Activated CD4-positive, alpha-beta T cell treated with anti-CD3 and anti-CD28 coated beads for 1 hour (primary cell): ENCODE data around the gene CYP1A2.
"Not testable (repeated sequence)": the region's sequence is repeated elsewhere in the genome, so short reads cannot be mapped to it uniquely, and the experiment has no call there.

Experiments
- DNase-seq: peaks from one replicate; pipeline ENCODE4 v3.0.0-alpha.2; 2020

Gene CYP1A2

GRCh38 chr15:74748322-74748946 lies at the start of gene CYP1A2:
Gene CYP1A2 (plus strand): TSS chr15:74748845. CDS start chr15:74749739, 894 bp downstream.
- no peak for DNase-seq

DNA sequence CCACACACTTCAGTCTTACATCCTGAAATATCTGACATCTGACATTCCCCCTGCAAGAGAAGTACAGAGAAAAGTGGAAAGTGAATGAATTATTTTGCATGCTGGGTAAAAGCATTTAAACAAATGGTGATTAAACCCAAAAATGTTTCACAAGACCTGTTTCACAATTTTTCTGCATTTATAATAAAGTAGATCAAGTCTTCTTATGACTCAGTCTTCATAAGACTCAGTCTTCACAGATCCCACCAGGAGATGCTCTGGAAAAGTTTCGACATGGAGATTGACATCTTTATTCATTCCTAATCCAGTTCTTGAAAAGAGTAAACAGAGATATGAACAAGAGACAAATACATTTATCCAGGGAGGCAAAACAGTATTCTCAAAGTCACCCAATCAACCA lies 39.6 kb upstream of the CYP1A2 start:
- no peak for DNase-seq

DNA sequence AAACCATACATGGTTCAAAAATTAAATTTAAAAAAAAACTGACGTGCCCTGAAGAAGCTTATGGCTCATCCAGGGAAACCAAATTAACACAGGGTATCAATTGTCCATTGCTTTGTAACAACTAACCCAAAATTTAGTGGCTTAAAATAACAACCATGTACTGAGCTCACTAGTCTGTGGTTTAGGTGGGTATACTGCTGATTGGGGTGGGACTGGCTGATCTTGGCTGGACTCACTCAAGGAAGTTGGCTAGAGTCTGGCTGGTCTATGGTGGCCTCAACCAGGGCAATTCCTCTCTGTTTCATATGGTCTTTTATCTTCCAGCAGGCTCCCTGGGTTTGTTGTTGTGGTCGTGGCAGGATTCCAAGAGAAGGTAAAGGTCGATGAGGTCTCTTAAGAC lies 38.8 kb upstream of the CYP1A2 start:
- DNase-seq: no peak

GRCh38 chr15:74710319-74711094 lies 38.1 kb upstream of the CYP1A2 start:
- DNase-seq: no peak

DNA sequence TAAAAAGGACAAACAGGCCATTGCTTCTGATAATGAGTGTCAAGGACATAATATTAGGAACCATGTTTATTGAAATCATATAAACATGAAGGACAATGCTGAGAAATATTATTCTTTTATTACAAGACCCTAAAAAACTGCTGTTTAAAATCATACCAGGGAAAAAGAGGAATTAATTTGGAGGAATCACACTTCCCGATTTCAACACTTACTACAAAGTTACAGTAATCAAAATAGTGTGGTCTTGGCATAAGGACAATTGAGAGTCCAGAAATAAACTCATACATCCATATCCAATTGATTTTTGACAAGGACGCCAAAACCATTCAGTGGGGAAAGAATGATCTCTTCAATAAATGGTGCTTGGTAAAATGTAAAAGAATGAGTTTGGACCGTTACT lies 36.3 kb upstream of the CYP1A2 start:
- DNase-seq: no peak

GRCh38 chr15:74716651-74717050 lies 32.0 kb upstream of the CYP1A2 start:
- DNase-seq: no peak

- no peak for DNase-seq
These were observed 26.1 kb upstream of the CYP1A2 start for GRCh38 chr15:74722591-74722990.

DNA sequence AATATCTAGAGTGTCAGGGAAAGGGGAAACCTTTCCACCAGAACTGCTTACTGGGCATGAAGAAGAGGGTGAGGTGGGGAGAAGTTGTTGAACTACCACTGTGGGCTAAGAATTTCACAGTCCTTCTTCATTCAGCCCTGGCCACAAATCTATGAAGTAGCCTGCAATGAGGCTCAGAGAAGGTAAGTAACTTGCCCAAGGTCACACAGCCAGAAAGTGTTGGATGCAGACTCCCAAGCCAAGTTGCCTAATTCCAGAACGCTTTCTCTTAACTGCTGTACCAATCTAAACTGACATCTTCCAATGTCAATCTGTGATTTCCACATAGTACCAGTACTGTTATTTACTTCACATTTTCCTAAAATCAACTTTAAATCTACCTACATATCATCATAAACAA lies 25.5 kb upstream of the CYP1A2 start:
- no peak for DNase-seq

GRCh38 chr15:74723754-74724334 lies 24.8 kb upstream of the CYP1A2 start:
- DNase-seq: no peak

GRCh38 chr15:74724570-74725224 lies 23.9 kb upstream of the CYP1A2 start:
- no peak for DNase-seq

GRCh38 chr15:74725225-74725774 lies 23.3 kb upstream of the CYP1A2 start, which contains the start of gene CYP1A1:
Gene CYP1A1 (minus strand): TSS chr15:74725528. CDS start chr15:74723097, 2,431 bp downstream.
- no peak for DNase-seq

DNA sequence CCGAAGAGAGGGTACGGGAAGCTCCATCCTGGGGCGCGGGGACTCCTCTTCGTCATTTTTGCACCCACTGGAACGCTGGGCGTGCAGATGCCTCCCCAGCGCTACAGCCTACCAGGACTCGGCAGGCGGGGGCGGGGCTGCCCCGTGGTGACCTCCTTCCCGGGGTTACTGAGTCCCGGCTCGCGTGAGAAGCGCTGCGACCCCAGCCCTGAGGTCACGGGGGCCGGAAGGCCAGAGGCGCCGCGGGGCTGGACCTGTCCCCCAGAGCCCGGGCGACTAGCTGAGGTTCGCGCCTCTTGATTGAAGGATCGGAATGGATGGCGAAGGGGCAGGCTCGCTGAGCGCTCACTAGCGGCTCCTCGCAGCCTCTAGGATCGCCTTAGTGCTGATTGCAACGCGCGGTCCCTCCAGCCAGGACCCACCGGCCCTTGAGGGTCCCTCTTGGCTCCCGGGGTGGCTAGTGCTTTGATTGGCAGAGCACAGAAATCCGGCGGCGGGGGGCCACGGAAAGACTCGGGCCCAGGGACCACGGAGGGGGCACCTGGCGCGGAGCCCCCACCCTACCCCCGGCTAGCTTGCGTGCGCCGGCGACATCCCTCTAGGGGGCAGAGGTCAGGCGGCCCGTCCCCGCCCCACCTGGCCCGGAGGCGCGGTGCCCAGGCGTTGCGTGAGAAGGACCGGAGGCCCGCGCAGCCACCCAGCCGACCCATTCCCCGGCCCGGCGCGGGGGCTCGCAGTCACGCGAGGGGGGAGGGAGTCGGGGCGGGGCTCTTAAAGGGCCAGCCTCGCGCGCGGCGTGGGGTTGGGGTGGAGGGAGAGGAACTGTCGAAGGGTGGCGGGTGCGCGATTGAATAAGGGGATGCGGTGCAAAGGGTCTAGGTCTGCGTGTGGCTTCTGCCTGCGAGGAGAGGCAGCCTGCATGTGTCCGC lies 22.5 kb upstream of the CYP1A2 start:
- peak; percentile 22 for DNase-seq

GRCh38 chr15:74726774-74727164 lies 21.9 kb upstream of the CYP1A2 start:
- DNase-seq: no peak

DNA sequence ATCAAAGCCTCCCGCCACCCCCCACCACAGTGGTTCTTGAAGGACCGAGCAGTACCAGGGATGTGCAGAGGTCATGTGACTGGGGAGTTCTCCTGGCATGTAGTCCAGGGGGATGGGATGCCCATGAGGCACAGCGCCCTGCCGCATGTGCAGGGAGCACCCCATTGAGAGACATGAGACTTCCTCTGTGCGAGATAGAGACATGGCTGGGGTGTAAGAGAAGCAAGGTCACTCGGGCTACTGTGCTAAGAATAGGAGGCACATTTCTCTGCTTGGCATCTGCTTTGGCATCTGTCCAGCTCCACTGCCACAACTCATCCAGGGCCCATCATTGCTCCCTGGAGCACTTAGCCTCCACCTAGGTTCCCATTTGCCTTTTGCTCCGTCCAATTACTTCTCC lies 20.9 kb upstream of the CYP1A2 start:
- DNase-seq: no peak

DNA sequence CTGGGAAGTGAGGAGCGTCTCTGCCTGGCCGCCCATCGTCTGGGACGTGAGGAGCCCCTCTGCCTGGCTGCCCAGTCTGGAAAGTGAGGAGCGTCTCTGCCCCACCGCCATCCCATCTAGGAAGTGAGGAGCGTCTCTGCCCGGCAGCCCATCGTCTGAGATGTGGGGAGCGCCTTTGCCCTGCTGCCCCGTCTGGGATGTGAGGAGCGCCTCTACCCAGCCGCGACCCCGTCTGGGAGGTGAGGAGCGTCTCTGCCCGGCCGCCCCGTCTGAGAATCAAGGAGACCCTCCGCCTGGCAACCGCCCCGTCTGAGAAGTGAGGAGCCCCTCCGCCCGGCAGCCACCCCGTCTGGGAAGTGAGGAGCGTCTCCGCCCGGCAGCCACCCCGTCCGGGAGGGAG lies 19.9 kb upstream of the CYP1A2 start:
- DNase-seq: not testable (repeated sequence)

GRCh38 chr15:74729372-74729771 lies 19.3 kb upstream of the CYP1A2 start:
- not testable (repeated sequence) for DNase-seq

DNA sequence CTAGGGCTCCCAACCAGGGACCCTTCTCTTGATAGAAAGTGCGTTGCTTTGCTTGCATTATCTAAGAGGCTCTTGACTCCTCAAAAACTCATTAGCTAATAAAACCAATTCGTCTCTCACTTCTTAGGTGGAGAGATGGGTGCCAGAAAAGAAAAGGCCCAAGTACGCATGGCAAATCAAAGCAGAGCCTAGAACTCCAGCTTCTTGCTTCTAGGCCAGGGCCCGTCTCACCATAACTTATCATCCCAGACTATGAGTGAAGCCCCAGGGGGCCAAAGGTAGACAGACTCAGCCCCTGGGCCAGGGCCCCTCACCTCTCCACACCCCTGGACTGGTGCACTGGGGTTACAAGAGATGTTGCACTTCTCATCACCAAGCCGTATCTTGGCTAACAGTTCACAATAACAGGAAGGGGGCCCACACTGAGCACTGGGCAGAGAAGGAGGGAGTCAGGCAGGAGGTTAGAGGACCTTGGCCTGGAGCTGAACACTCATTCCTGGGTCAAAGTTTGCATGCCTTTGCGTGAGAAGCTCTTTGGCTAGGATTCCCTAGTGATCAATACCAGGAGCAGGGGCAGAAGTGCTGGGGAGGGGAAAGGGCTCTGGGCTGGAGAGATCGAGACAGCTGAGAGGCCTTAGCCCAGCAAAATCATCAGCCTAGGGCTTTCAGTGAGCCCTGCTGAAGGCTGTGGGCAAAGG lies 17.9 kb upstream of the CYP1A2 start:
- no peak for DNase-seq

DNA sequence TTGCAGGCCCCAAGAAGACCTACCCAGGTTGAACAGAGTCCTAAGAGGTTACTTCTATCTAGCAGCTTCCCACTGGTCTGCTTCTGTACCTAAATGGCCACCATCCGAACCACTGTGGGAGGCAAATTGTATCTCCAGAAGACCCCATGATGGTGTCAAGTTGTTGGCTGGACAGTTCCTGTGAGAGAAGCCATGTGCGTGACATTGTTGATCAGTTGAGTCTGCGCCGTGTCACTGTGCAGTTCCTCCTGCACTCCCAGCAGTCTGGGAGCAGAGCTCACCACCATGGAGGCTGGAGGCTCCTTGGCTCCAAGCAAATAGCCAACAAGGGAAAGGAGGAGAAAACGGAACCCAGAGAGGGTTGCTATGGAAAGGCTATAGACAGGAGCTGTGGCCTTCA lies 15.8 kb upstream of the CYP1A2 start:
- DNase-seq: no peak

GRCh38 chr15:74733269-74733668 lies 15.4 kb upstream of the CYP1A2 start:
- DNase-seq: no peak

GRCh38 chr15:74735305-74735704 lies 13.3 kb upstream of the CYP1A2 start:
- no peak for DNase-seq

GRCh38 chr15:74738239-74738638 lies 10.4 kb upstream of the CYP1A2 start:
- DNase-seq: not testable (repeated sequence)
